Cortex of kidney (tissue), 1 donor: ENCODE results near the gene MBOAT7.
A peak's percentile ranks its signal among the peaks of the same experiment; 100 is the strongest.

ENCODE experiments used
- DNase-seq: peaks from one replicate; lab custom pipeline; 2025; lab: John Stamatoyannopoulos, UW

The MBOAT7 gene

GRCh38 chr19:54138489-54139256 is 50.7 kb downstream of the MBOAT7 start:
- DNase-seq = no peak

GRCh38 chr19:54137699-54138488 is 51.5 kb downstream of the MBOAT7 start, which contains the start of gene CNOT3:
TSS of gene CNOT3 (plus strand) at chr19:54137762. CDS start at chr19:54142979, 5,217 bp downstream.
- DNase-seq = no peak

- peak; percentile 62 for DNase-seq
These were observed 52.3 kb downstream of the MBOAT7 start for GRCh38 chr19:54136864-54137698.

- no peak for DNase-seq
These were observed 53.1 kb downstream of the MBOAT7 start for GRCh38 chr19:54136086-54136863.

GRCh38 chr19:54133957-54134590 is 55.3 kb downstream of the MBOAT7 start:
- DNase-seq = no peak

GRCh38 chr19:54133312-54133956 is 55.9 kb downstream of the MBOAT7 start:
- no peak for DNase-seq

- no peak for DNase-seq
These were observed 59.8 kb downstream of the MBOAT7 start for GRCh38 chr19:54129617-54129996.

- DNase-seq = no peak
These were observed 60.4 kb downstream of the MBOAT7 start for GRCh38 chr19:54128796-54129616.

GRCh38 chr19:54128441-54128725 is 61.0 kb downstream of the MBOAT7 start:
- DNase-seq = no peak

- DNase-seq = no peak
These were observed 61.5 kb downstream of the MBOAT7 start for GRCh38 chr19:54127688-54128440.

- no peak for DNase-seq
These were observed 63.7 kb downstream of the MBOAT7 start for GRCh38 chr19:54125713-54126112.

- DNase-seq = no peak
These were observed 65.0 kb downstream of the MBOAT7 start for GRCh38 chr19:54124393-54124792.

- DNase-seq = no peak
These were observed 65.7 kb downstream of the MBOAT7 start for GRCh38 chr19:54123682-54124081.
